ENCODE results near the gene PCSK1N.

The PCSK1N gene

GRCh38 chrX:48831136-48831908, 4.1 kb downstream of the PCSK1N start:
- TF ChIP-seq CTCF (IDR thresholded peaks at IDR 0.05; ENCODE audit: low read depth, low read length), result no peak
- DNase-seq (ENCODE audit: low read depth in 2 of 2), result no peak
- no peak overlapping the region for H3K4me3 ChIP-seq (replicated peaks in 1 of 2; ENCODE audit: low read depth in 2 of 2, low read length in 2 of 2)

- no peak overlapping the region for H3K4me3 ChIP-seq (replicated peaks in 1 of 2; ENCODE audit: low read depth in 2 of 2, low read length in 2 of 2)
- no peak for DNase-seq (ENCODE audit: low read depth in 2 of 2)
- no peak for TF ChIP-seq CTCF (IDR thresholded peaks at IDR 0.05; ENCODE audit: low read depth, low read length)
These were observed 6.2 kb downstream of the PCSK1N start for GRCh38 chrX:48829016-48829735.

GRCh38 chrX:48827654-48827968, 7.8 kb downstream of the PCSK1N start:
- H3K4me3 ChIP-seq (replicated peaks in 1 of 2; ENCODE audit: low read depth in 2 of 2, low read length in 2 of 2), result no peak overlapping the region
- no peak for TF ChIP-seq CTCF (IDR thresholded peaks at IDR 0.05; ENCODE audit: low read depth, low read length)
- no peak for DNase-seq (ENCODE audit: low read depth in 2 of 2)

GRCh38 chrX:48826876-48827653, 8.3 kb downstream of the PCSK1N start:
- no peak for TF ChIP-seq CTCF (IDR thresholded peaks at IDR 0.05; ENCODE audit: low read depth, low read length)
- no peak for DNase-seq (ENCODE audit: low read depth in 2 of 2)
- no peak overlapping the region for H3K4me3 ChIP-seq (replicated peaks in 1 of 2; ENCODE audit: low read depth in 2 of 2, low read length in 2 of 2)

GRCh38 chrX:48826135-48826875, 9.1 kb downstream of the PCSK1N start, which contains the start of gene ERAS:
TSS of gene ERAS (plus strand) at chrX:48826513. CDS start at chrX:48829124, 2,611 bp downstream.
- no peak within 1 kb of the TSS for H3K4me3 ChIP-seq (replicated peaks in 1 of 2; ENCODE audit: low read depth in 2 of 2, low read length in 2 of 2)
- no peak for TF ChIP-seq CTCF (IDR thresholded peaks at IDR 0.05; ENCODE audit: low read depth, low read length)
- DNase-seq (ENCODE audit: low read depth in 2 of 2), result no peak

- TF ChIP-seq CTCF (IDR thresholded peaks at IDR 0.05; ENCODE audit: low read depth, low read length), result no peak
- no peak overlapping the region for H3K4me3 ChIP-seq (replicated peaks in 1 of 2; ENCODE audit: low read depth in 2 of 2, low read length in 2 of 2)
- no peak for DNase-seq (ENCODE audit: low read depth in 2 of 2)
These were observed 11.3 kb downstream of the PCSK1N start for GRCh38 chrX:48824066-48824465.

Measured in cardiac fibroblast (primary cell).